ENCODE results near the gene VWA3B. TPM values are rescaled to one million over a fixed set of nuclear protein-coding genes. Genes with fewer than 3 reads are reported as not detected.
A peak's percentile ranks its signal among the peaks of the same experiment; 100 is the strongest.

The VWA3B gene
- total RNA-seq, 1 experiment from 2014 or later = not detected

GRCh38 chr2:98346311-98347236 lies 259.6 kb downstream of the VWA3B start, which contains the start of gene CNGA3:
Gene CNGA3 (plus strand): TSS chr2:98346456. CDS start chr2:98369976, 23,520 bp downstream.
- no peak for DNase-seq (ENCODE audit: low spot score)

GRCh38 chr2:98347298-98348065 lies 260.5 kb downstream of the VWA3B start:
- in situ Hi-C loops (cut with HindIII; ENCODE audit: low sequenced_read_pairs) = no loop called here
- DNase-seq (ENCODE audit: low spot score) = no peak

More at GRCh38 chr2:98346311-98347236, 259.6 kb downstream of the VWA3B start, which contains the start of gene CNGA3:
- in situ Hi-C loops (cut with HindIII; ENCODE audit: low sequenced_read_pairs) = no loop called here

GRCh38 chr2:98348066-98348561 lies 261.1 kb downstream of the VWA3B start:
- in situ Hi-C loops (cut with HindIII; ENCODE audit: low sequenced_read_pairs) = no loop called here
- peak; percentile 66 for DNase-seq (ENCODE audit: low spot score)

GRCh38 chr2:98350411-98350810 lies 263.4 kb downstream of the VWA3B start:
- in situ Hi-C loops (cut with HindIII; ENCODE audit: low sequenced_read_pairs) = no loop called here

GRCh38 chr2:98355881-98356280 lies 268.9 kb downstream of the VWA3B start:
- in situ Hi-C loops (cut with HindIII; ENCODE audit: low sequenced_read_pairs) = no loop called here
- no peak for DNase-seq (ENCODE audit: low spot score)

More at GRCh38 chr2:98350411-98350810, 263.4 kb downstream of the VWA3B start:
- no peak for DNase-seq (ENCODE audit: low spot score)

GRCh38 chr2:98356729-98357128 lies 269.8 kb downstream of the VWA3B start:
- in situ Hi-C loops (cut with HindIII; ENCODE audit: low sequenced_read_pairs) = no loop called here
- no peak for DNase-seq (ENCODE audit: low spot score)

GRCh38 chr2:98357849-98358248 lies 270.9 kb downstream of the VWA3B start:
- no peak for DNase-seq (ENCODE audit: low spot score)
- in situ Hi-C loops (cut with HindIII; ENCODE audit: low sequenced_read_pairs) = no loop called here

GRCh38 chr2:98359986-98360385 lies 273.0 kb downstream of the VWA3B start:
- no peak for DNase-seq (ENCODE audit: low spot score)
- in situ Hi-C loops (cut with HindIII; ENCODE audit: low sequenced_read_pairs) = no loop called here

Other genes starting within 250 kb of the VWA3B start
- 7.4 and 20.3 TPM in 2 replicates for gene TMEM131, start 91.2 kb upstream of the VWA3B start, total RNA-seq (2014; rRNA removed; shearing (Covaris generic))